ENCODE measurements around the gene TPRN. TPM values are rescaled to one million over a fixed set of nuclear protein-coding genes. Genes with fewer than 3 reads are reported as not detected.

TPRN gene
- total RNA-seq, 1 donor from 2014 or later = 10.6 TPM

DNA sequence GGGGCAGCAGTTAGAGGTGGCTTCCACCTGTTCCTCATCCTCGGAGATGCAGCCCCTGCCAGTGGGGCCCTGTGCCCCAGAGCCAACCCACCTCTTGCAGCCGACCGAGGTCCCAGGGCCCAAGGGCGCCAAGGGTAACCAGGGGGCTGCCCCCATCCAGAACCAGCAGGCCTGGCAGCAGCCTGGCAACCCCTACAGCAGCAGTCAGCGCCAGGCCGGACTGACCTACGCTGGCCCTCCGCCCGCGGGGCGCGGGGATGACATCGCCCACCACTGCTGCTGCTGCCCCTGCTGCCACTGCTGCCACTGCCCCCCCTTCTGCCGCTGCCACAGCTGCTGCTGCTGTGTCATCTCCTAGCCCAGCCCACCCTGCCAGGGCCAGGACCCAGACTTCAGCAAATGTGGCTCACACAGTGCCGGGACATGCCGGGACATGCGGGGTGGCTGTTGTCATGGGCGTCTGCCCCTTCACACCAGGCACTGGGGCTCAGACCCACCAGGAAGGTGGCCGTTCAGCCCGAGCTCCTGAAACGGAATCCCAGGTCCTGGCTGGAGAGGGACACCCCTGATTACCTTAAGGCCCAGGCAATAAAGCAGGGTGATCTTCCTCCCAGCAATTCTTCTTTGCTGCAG lies 25.3 kb upstream of the TPRN start:
- no peak for DNase-seq (ENCODE audit: low read depth)

DNA sequence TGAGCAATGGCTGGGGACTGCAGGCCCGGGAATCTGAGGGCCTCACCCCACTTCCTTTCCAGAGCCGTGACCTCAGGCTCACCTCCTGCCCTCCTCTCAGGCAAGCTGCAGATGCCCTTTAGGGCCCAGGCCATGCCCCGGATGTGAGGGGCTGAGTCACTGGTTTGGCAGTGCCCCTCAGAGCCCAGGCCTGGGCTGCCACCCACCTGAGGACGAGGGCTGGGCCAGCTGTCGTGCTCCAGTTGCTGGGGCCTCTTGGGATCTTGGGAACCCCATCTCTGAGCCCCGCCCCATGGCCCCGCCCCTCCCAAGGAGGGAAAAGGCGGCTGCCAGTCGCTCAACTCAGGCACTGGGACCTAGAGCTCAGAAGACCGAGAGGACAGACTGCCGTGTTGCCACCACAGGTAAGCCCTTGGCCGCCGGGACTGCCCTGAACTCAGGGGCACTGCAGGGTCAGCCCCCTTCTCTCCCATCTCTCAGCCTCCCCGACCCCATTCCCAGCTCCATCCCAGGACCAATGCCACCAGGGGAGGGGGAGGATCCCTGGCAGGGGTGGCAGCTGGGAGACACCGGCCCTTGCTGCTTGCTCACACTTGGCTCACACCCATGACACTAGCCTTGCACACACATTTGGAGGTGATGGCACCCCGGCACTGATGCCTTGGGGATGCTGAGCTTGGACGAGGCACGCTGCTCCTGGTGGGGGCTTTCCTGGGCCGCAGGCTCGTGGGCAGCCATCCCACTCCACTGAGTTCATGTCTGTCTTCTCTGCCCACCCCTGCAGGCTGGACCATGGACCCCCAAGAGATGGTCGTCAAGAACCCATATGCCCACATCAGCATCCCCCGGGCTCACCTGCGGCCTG lies 24.5 kb upstream of the TPRN start, which contains the start of gene CYSRT1:
Gene CYSRT1, plus strand, starts transcription at position 345 of the 865 bp plus-strand sequence. Its CDS starts 448 bp downstream, at position 793.
- no peak for DNase-seq (ENCODE audit: low read depth)

DNA sequence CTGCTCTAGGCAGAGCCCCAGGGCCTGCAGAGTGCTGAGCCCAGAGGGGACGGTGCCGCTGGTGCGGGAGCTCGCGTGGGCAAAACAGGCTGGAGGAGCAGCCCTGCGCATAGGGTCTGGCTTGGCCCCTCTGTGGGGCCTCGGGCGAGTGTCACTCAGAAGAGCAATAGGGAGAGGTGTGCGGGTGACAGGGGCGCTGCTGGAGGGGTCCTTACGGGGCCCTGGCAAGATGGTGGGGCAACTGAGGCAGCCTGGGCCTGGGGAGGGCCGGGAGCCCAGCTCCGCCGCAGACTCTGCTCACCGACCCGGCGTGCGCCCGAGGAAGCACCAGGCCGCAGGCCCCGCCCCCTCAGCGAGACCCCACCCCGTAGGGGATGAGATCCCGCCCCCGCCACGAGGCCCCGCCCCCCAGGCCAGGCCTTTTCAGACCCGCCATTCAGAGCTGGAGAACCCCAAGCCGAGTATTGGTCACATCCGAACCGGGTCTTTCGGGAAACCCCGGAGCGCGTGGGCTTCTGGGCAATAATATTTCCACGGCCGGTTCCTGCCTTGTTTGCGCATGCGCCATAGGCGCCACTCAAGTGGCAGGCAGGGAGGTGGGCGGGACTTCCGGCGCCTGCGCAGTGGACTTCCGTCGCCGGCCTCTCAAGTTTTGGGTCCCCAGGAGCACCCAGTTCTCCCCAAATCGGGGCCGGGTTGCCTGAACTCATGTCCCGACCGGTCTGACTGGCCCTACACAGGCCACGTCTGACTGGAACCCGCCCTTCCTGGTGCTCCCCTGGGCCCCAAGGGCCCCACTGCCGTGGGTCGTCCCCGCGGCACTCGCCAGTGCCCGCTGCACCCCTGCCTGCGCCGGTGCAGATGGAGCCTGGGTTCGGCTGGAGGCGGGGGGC lies 22.8 kb upstream of the TPRN start:
- DNase-seq (ENCODE audit: low read depth) = peak; percentile 96

DNA sequence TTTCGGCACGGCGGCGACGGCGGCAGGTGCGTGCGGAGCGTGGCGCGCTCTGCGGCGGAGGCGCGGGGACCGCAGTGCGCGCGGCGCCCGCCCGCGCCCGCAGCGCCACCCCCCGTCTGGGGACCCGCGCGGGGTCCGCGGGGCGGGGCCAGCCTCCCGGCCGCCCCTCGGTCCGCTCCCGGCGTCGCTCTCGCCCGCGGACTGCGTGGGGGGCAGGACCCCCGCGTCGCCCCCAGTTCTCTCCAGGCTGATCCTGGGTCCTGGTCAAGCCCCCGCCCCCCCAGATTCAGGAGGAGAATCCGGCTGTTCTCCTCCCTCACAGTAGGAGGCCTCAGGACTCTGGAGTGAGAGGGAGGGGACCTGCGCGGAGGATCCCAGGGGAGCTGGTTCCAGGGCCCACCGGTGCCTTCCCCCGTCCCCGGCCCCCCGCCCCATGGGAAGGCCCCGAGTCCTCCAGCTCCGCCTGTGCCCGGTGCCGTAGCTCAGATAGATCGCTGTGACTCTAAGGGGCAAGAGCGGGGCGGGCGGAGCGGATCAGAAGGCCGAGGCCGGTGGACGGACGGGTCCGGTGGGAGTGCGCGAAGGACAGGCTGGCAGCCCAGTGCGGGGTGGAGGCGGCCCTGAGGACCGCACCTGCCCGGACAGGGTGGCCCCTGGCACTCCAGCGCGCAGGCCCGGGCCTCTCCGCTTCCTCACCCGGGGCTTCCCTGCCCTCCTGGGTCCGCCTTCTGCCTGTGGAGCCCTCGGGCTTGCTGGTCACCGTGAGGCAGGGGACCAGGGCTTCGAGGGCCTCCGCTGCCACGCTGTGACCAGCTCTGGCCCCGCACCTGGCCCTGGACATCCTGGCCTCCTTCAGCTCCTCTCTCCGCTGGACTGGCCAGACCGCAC lies 21.9 kb upstream of the TPRN start, which contains the start of gene RNF208:
Gene RNF208, minus strand, starts transcription at position 51 of the 888 bp plus-strand sequence. CDS start 1,028 bp downstream, outside the sequence.
- DNase-seq (ENCODE audit: low read depth) = no peak

DNA sequence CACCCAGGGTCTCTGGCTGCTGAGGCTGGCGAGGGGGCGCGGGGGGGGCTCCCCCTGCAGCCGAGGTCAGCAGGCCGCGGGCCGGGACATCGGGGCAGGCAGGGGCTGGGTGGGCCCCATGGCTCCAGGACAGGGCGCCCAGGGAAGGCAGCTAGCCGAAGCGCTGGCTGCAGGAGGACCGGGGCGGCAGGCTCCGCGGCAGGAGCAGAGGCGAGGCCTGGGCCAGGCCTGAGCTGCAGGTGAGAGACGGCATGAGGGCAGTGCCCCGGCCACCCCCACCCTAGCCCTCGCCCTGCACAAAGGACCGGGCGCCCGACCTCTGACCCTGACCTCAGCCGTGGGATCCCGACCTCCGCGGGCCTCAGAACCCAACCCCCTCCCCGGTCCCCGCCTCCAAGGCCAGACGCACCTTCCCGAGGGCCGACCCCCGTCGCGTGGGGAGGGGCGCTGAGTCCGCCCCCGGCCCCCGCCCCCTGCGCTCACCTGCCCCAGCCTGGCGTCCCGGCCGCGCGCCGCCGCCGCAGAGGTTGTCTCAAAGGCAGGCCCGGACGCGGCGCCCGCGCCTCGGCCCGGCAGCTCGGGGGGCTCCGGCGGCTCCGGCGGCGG lies 21.1 kb upstream of the TPRN start:
- DNase-seq (ENCODE audit: low read depth) = no peak

DNA sequence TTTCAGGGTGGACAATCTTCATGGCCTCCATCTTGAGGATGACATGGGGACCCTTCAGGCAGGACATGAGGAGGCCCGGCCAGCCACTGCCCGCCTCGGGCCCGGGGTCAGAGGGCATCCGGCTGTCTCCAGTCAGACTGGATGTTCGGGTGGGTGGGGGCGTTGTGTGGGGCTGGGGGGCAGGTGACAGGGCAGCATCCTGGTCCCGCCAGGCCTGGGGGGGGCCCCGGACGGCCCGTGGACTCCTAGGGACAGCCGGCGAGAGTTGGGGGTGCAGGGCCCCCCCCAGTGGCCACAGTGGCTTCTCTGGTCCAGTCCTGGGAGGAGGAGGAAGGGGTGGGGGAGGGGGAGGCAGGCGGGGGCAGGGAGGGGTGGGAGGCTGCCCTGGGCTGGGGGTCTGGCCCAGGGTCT lies 20.6 kb upstream of the TPRN start:
- DNase-seq (ENCODE audit: low read depth) = no peak

DNA sequence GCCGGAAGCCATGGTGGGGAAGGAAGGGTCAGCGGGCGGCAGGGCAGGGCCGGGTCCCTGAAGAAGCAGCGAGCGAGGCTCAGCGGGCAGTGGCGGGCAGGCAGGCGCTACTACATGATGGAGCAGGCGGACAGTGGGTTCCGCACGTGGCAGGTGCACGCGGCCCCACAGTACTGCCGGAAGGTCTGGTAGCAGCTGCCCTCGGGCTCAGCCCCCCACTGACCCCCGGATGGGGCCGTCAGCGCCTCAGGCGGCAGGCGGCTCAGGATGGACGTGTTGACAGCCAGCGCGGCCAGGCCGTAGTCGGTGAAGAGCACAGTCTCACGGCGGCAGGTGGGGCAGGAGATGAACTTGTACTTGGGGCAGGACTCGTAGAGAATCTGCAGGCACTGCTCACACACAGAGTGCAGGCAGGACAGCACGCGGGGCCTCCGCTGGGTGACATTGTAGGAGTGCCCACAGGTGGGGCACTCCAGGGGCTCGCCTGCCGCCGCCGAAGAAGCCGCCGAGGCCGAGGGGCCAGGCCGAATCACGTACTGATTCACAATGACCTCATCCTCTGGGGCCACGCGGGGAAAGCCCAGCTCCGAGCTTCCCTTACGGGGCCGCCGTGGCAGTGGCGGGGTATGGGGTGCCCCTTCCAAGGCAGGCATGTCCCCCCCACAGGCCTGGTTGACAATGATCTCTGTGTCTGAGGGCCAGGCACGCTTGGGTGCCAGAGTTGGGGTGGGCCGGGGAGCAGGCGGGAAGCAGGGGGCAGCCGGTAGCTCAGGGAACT lies 20.0 kb upstream of the TPRN start:
- no peak for DNase-seq (ENCODE audit: low read depth)

DNA sequence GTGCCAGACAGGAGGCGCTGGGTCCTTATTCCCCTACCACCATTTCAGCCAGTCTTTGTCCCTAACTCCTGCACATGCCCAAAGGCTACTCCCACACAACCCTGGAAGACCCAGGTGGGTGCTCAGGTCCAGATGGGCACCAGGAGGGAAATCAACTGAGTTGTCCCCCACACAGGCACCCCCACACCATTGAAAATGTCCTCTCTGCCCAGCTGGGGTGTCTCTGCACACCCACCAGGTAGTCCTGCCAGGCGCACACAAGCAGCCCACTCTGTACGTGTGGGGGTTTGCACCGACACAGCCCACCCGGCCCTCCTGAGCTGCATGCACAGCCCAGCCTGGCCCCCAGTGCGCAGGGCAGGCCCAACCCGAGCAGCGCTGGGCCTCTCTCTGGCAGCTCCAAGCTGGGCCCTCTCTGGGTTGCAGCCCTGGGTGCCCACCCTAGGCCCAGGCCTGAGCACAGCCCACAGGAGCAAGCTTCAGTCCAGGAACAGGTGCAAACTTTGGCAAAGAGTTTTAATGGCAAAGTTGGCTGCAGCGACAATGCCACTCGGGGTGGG lies 19.3 kb upstream of the TPRN start:
- DNase-seq (ENCODE audit: low read depth) = no peak

DNA sequence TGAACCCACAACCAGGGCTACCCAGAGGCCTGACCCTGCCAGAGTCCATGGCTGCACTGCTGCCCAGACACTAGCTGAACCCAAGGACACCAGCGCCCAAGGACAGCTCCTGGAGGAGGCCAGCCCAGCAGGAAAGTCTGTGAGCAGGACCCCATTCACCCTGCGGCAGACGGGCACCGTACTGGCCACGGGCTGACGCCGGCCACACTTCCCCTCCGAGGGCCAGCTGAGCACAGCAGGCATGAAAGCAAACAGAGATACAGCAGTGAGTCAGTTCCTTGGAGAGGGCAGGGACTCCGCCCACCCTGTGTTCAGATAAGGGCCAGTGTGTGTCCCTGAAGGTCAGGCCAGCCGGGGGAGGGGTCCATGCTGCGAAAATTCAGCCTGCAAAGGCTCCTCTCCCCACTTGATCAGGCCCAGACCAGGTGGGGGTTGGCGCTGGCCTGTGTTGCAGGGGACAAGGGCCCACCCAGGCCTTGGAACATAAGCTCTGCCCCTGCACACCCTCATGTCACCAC lies 18.3 kb upstream of the TPRN start:
- DNase-seq (ENCODE audit: low read depth) = no peak

DNA sequence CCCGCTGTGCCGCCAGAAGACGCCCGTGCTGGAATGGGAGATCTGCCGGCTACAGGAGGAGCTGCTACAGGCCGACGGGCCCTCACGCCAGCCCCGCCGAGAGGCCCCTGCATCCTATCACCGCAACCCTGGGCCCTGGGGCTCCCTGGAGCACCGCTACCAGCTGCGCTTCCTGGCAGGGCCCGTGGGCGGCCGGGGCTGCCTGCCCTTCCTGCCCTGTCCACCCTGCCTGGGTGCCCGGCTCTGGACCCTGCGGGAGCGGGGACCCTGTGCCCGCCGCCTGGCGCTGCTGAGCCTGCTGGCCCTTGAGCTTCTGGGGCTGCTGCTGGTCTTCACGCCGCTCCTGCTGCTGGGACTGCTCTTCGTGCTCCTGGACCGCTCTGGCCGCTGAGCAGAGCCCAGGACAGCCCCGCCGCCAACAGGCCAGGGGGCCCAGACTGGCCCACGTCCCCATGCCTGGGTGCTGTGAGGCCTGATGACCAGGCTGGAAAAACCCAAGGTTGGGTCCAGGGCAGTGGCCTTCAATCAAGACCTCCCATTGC lies 17.7 kb upstream of the TPRN start:
- no peak for DNase-seq (ENCODE audit: low read depth)

DNA sequence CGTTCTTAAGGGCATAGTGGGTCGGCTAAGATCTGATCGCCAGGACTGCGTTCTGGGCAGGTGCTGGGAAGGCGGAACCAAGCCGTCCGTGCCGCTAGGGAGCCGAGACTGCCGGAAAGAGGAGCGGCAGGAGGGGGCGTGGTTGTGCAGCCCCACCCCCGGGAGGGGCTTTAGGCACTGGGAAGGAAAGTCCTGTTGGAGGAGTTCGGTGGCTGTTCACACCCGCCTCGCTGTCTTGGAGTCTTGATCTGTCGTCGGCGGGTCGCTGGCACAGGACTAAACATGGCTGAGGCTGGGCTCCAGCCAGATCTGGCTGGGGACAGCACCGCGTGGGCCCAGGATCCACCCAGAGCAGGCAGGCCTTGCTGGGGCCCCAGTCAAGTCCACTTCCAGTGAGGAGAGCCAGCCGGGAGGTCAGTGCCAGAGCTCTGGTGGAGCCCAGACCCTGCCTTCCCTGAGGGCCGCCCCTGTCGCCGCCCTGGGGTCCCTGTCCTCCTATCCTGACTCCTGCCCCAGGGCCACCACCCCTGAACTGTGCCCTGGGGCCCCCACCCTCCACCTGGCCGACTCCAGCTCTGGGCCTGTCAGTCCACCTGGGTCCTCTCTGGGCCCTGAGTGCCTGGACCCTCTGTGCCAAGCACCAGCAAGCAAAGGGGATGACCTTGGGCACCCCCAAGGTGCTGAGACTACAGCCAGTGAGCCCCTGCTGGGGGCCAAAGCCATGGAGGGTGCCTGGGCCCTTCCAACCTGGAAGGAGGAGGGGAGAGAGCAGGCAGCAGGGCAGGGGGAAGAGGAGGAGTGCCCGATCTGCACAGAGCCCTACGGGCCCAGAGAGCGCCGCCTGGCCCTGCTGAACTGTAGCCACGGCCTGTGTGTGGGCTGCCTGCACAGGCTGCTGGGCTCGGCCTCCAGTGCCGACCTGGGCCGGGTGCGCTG lies 17.0 kb upstream of the TPRN start:
- DNase-seq (ENCODE audit: low read depth) = peak; percentile 58

DNA sequence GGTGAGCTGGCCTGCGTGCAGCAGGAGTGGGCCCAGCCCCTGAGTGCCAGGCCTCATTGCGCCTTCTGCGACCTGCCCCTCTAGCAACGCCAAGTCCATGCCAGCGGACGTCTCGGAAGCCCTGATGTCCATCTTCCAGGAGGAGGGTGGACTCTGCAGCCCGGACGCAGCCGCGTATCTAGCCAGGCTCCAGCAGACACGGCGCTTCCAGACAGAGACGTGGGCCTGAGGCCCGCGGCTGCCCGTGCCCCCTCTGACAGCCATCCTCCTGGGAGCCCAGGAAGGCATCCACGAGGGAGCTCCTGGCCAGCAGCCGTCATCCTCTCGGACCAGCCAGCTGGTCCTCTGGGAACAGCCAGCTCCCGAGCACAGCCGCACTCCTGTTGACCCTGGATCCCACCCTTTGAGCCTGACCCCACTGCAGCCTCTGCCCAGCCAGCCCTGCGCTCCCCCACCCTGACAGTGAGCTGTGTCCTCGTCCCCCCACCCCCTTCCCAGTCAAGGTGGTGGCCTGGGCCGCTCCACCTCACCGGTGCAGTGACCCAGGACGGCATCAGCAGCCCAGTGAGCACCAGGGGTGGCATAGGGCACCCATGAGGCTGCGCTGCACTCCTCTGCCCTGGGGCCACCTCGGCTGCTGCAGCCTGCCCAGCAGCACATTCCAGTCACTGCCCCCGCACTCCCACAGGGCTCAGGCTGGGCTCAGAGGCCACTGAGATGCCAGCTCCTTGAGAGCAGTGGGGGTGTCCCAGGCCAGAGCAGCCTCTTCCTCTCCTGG lies 15.8 kb upstream of the TPRN start:
- DNase-seq (ENCODE audit: low read depth) = peak; percentile 19

DNA sequence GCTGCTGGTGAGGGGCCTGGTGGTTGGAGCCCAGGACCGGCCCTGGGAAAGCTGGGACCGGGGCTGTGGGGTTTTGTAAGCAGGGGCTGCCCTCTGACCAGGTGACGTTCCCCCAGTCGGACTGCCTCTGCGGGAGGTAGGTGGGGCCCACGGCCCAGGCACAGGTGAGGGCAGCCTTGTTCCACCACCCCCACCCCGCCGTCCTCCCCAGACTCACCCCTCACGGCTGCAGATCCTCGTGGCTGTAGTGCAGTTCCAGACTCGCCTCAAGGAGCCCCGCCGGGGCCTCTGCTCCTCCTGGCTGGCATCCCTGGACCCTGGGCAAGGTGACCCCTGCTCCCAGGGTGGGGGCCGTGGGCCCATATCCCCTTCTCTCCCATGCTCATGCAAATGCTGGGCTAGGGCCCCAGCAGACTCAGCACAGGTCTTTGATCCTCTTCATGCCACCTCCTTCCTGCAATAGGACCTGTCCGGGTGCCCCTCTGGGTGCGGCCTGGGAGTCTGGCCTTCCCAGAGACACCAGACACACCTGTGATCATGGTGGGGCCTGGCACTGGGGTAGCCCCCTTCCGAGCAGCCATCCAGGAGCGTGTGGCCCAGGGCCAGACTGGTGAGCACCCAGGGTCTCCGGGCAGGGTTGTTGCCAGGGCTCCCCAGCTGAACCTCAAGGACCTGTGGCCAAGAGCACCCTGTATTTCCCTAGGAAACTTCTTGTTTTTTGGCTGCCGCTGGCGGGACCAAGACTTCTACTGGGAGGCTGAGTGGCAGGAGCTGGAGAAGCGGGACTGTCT lies 14.8 kb upstream of the TPRN start:
- no peak for DNase-seq (ENCODE audit: low read depth)

DNA sequence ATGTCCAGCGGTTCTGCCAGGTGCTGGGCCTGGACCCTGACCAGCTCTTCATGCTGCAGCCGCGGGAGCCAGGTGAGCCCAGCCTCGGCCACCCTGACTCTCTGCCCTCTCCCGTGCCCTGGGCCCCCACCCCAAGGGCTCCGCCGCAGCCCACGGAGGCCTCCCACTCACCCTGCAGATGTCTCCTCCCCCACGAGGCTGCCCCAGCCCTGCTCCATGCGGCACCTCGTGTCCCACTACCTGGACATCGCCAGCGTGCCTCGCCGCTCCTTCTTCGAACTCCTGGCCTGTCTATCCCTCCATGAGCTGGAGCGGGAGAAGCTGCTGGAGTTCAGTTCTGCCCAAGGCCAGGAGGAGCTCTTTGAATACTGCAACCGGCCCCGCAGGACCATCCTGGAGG lies 14.1 kb upstream of the TPRN start:
- DNase-seq (ENCODE audit: low read depth) = no peak

DNA sequence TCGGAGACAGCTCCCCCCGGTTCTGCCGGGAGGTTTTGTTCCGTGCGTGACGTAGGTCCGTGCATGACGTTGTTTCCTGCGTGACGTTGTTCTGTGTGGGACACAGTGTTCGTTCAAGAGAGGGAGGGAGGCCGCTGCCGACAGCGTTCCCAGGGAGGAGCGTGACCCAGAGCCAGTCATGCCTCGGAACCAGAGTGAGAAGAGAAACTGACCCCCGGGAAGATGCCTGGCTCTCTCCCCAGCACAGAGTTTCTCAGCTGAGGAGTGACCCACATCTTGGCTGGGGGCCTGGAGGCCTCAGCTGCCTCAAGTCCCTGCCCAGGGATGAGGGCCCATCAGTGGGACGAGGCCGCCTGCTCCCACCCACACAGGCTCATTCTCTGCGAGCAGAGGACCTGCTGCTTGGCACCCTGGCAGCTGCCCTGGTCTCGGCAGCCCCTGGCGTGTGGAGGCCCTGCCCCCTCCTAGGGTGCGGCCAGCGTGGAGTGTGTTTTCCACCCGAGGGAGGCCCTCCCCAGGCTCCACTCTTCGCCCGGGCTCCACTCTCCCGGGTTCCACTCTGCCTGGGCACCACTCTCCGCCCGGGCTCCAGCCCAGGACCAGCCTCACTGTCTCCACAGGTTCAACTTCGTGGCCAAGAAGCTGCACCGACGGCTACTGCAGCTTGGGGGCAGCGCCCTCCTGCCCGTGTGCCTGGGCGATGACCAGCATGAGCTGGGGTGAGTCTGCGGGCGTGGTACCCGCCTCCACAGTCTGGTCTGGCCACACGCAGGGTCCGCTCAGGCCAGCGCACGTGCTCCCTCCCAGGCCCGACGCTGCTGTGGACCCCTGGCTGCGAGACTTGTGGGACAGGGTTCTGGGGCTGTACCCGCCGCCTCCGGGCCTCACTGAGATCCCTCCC lies 12.9 kb upstream of the TPRN start:
- no peak for DNase-seq (ENCODE audit: low read depth)
